Measurements from ENCODE around the gene BIRC5. TPM values are rescaled to one million over a fixed set of nuclear protein-coding genes. Genes with fewer than 3 reads are reported as not detected.
"Not testable (repeated sequence)": the region's sequence is repeated elsewhere in the genome, so short reads cannot be mapped to it uniquely, and the experiment has no call there.

The BIRC5 gene
- total RNA-seq, 4 donors from 2014 or later: 0.84 to 2.6 (median 1.3) TPM; not detected in 1

DNA sequence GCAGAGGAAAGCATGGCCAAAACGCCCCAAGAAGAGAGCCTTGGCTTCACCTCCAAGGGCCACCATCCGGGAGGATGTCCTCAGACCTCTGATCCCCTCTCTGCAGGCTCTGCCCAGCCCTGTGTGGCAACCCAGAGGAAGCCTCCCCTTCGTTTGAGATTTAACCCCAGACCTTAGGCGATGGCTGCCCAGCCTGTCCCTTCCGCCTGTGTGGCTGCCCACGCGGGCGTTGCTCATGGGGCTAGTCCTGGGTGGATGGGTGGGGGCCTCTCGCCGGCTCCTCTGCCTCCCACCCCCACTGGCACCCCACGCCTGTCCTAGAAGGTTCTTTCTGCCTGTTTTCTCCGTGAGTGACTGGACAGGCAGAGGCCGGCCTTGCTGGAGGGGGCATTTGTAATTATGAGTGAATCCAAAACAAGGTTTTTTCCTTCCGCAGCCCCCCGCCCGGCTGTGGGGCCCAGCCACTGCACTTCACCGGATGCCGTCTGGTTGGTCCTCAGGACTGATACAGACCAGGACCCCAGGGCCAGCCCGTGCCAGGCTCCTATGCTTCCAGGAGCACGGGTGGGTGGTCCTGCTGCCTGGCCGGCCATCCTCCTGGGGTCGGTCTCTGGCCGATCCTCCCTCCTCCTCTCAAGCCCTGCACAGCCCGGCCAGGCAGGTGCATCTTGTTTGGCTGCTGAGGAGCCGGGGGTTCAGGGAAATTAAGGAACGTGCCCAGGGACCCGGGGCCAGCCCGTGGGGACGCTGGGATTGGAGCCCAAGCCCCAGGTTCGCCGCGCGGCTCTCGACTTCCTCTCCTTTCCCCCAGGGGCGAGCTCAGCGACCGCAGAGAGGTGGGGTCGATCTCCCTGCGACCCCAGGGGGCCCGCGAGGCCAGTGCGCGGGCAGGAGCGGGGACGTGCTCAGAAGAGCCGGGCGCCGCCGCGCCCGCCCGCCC is 17.2 kb downstream of the BIRC5 start, which contains the start of gene TMEM235:
Gene TMEM235 (plus strand): TSS at position 636 of the 940 bp plus-strand sequence. CDS start 393 bp downstream, outside the sequence.
- ATAC-seq (ENCODE audit: low FRiP score): no peak
- no peak for TF ChIP-seq CTCF (IDR thresholded peaks at IDR 0.05)
- no peak for DNase-seq (ENCODE audit: low spot score)

DNA sequence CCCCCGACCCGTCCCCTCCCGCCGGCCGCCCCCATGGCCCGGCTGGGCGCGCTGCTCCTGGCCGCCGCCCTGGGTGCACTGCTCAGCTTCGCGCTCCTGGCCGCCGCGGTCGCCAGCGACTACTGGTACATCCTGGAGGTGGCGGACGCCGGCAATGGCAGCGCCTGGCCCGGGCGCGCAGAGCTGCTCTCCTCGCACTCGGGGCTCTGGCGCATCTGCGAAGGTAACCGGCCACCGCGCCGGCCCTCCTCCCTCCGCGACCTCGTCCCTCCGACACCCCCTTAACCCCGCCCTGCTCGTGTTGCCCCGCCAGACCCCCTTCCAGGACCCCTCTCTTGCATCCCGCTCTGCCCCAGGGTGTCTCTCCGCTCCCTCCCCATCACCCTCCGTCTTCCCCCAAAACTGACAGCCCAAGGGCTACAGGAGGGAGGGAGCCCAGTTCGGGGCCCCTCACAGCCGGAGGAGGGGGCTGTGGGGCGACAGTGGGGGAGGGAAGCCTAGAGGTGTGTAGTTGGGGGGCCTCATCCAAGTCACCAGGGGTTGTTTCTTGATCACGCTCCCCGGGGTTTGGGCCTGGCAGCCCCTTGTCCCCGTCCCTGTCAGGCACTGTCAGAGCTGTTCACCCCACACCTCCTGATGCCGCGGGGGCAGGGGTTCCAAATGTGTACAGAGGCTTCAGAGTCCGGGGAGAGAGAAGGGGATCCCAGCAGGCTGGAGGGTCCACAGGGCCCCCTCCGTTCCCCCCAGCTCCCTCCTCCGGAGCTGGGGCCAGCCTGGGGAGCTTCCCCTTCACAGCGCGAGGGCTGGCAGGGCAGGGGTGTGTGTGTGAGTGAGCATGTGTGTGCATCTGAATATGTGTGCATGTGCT is 18.2 kb downstream of the BIRC5 start:
- no peak for ATAC-seq (ENCODE audit: low FRiP score)
- no peak for TF ChIP-seq CTCF (IDR thresholded peaks at IDR 0.05)
- DNase-seq (ENCODE audit: low spot score): no peak

- ATAC-seq (ENCODE audit: low FRiP score): no peak
- no peak for DNase-seq (ENCODE audit: low spot score)
- TF ChIP-seq CTCF (IDR thresholded peaks at IDR 0.05): no peak
Observed at GRCh38 chr17:78232859-78233173, 18.8 kb downstream of the BIRC5 start.

DNA sequence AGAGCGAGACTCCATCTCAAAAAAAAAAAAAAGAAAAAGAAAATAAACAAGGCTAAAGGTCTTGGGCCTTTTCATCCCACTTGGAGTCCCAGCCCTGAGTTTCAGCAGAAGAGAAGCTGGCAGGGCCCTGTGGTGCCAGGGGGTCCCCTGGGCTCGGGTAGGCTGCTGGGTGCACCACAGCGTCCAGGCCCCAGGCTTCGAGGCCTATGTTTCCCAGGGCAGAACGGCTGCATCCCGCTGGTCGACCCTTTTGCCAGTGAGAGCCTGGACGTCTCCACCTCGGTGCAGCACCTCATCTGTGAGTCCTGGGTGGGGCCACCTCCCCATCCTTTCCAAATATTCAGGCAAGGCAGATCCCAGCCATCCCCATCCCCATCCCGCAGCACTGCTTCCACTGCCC is 19.6 kb downstream of the BIRC5 start:
- no peak for ATAC-seq (ENCODE audit: low FRiP score)
- DNase-seq (ENCODE audit: low spot score): no peak
- no peak for TF ChIP-seq CTCF (IDR thresholded peaks at IDR 0.05)

DNA sequence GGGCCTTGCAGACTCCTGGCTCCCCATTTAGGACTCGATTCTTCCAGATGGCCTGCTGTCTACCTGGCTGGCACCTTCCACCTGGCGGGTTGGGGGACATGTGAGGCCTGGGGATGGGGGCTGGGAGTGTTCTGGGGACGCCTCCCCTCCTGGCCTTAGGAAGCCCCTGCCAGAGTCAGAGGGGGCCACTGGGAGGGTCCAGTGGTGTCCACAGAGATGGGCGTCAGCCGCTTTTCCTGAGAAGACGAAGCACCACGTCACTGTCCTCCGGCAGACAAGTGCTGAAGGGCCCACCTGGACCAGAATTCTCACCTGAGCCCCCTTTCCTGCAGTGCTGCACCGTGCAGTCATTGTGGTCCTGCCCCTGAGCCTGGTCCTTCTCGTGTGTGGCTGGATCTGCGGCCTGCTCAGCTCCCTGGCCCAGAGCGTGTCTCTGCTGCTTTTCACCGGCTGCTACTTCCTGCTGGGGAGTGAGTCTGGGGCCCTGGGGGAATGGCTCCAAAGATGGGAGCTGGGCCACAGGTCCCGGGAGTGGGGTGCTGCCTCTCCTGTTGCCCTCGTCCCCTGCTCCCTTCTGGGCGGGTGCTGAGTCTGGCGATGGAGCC is 20.3 kb downstream of the BIRC5 start:
- no peak for TF ChIP-seq CTCF (IDR thresholded peaks at IDR 0.05)

GRCh38 chr17:78235022-78235421 is 21.0 kb downstream of the BIRC5 start:
- ATAC-seq (ENCODE audit: low FRiP score); DNase-seq (ENCODE audit: low spot score): not testable (repeated sequence)

More for the DNA sequence above, 20.3 kb downstream of the BIRC5 start:
- ATAC-seq (ENCODE audit: low FRiP score) (no peak), DNase-seq (ENCODE audit: low spot score) (no peak)

DNA sequence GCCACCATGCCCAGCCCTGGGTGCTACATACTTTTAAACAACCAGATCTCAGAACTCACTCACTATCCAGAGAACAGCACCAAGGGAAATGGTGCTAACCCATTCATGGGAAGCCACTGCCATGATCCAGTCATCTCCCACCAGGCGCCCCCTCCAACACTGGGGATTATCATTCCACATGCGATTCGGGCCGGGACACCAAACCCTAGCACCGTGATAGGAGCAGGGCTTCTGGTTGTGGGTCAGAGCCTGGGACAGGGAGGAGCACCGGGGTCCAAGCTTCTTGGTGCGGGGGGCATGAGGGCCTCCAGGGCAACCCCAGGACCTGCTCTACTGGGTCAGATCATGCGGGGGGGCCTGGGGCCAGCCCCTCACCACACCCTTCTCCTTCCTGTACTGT is 21.8 kb downstream of the BIRC5 start:
- no peak for ATAC-seq (ENCODE audit: low FRiP score)

More for the DNA sequence above, 21.8 kb downstream of the BIRC5 start:
- no peak for TF ChIP-seq CTCF (IDR thresholded peaks at IDR 0.05)
- DNase-seq (ENCODE audit: low spot score): no peak

Measured in omental fat pad (tissue), 4 donors.